Thymus (tissue), 11 donors: Measurements from ENCODE around the gene LIG1. TPM values are rescaled to one million over a fixed set of nuclear protein-coding genes. Genes with fewer than 3 reads are reported as not detected.
A peak's percentile ranks its signal among the peaks of the same experiment; 100 is the strongest.

Experiments
- DNase-seq, 9 donors: peaks; one replicate each; pipeline ENCODE4 v3.0.0-alpha.2; 2013; ENCODE audit warnings: low spot score in 9 of 9, low read depth in 6 of 9, missing footprints in 1 of 9
- H3K27ac ChIP-seq, 2 donors: one replicate each; pipeline ENCODE4 v1.5.1; 2013; ENCODE audit warnings: control low read depth in 1 of 2, low read depth in 1 of 2, low read length in 1 of 2, mild to moderate bottlenecking in 1 of 2, moderate library complexity in 1 of 2
- H3K27me3 ChIP-seq, 2 donors: one replicate each; pipeline ENCODE4 v1.5.1; 2013; ENCODE audit warnings: low read length in 1 of 2; ENCODE audit not compliant: control insufficient read depth in 2 of 2, insufficient read depth in 1 of 2
- H3K36me3 ChIP-seq, 2 donors: one replicate each; pipeline ENCODE4 v1.5.1; 2013; ENCODE audit warnings: low read length in 1 of 2, mild to moderate bottlenecking in 1 of 2, moderate library complexity in 1 of 2; ENCODE audit not compliant: control insufficient read depth in 2 of 2, insufficient read depth in 2 of 2
- H3K4me1 ChIP-seq, 2 donors: one replicate each; pipeline ENCODE4 v1.5.1; 2013; ENCODE audit warnings: low read length in 2 of 2; ENCODE audit not compliant: control insufficient read depth in 2 of 2, insufficient read depth in 2 of 2
- H3K4me3 ChIP-seq, 2 donors: one replicate each; pipeline ENCODE4 v1.5.1; 2013; ENCODE audit warnings: low read length in 2 of 2, control low read depth in 1 of 2, mild to moderate bottlenecking in 1 of 2
- H3K9me3 ChIP-seq, 2 donors: one replicate each; pipeline ENCODE4 v1.5.1; 2013; ENCODE audit warnings: low read length in 1 of 2, mild to moderate bottlenecking in 1 of 2; ENCODE audit not compliant: control insufficient read depth in 2 of 2, insufficient read depth in 1 of 2
- WGBS: extraction: QIAGEN DNeasy Blood & Tissue Kit; methylation state at CpG from one replicate; pipeline ENCODE4 v1.1.7; 2013; 5-methylcytosine and 5-hydroxymethylcytosine counted together
- polyA plus RNA-seq: library from polyadenylated mRNA; stranded (reverse); fragments of 200-250 nt; gene quantifications from one replicate; pipeline ENCODE4 v1.2.3, GENCODE V29; 2013
- total RNA-seq: library from RNA; stranded (reverse); fragments of 120-200 nt; gene quantifications from one replicate; pipeline ENCODE4 v1.2.4, GENCODE V29; 2013
- donor health status: healthy.

Gene LIG1
- total and polyA plus RNA-seq, 2 donors = 58.9 to 76.6 TPM

- peaks cover 56 to 69% of the 10 kb centered on the region in 2 donors for H3K36me3 ChIP-seq
- no peaks in the 10 kb centered on the region for H3K4me1 ChIP-seq
- no peak overlapping the region for H3K4me3 ChIP-seq
- no peak for DNase-seq
- no peaks in the 10 kb centered on the region for H3K9me3 ChIP-seq
- H3K27me3 ChIP-seq = no peaks in the 10 kb centered on the region
- no peak overlapping the region for H3K27ac ChIP-seq
- 98% methylated on average over 14 of the region's 14 CpGs for WGBS
Measured at GRCh38 chr19:48121066-48121465, 49.1 kb downstream of the LIG1 start.

GRCh38 chr19:48120505-48120904 is 49.6 kb downstream of the LIG1 start:
- no peak for DNase-seq
- Histone ChIP-seq H3K9me3 (no peaks in the 10 kb centered on the region), H3K4me1 (no peaks in the 10 kb centered on the region), H3K36me3 (peaks cover 56 to 75% of the 10 kb centered on the region in 2 donors), H3K4me3 (no peak overlapping the region), H3K27ac (no peak overlapping the region), H3K27me3 (no peaks in the 10 kb centered on the region)
- 100% methylated on average over 2 of the region's 2 CpGs for WGBS

- Histone ChIP-seq H3K27ac (no peak overlapping the region), H3K4me3 (no peak overlapping the region), H3K36me3 (peaks cover 47 to 67% of the 10 kb centered on the region in 2 donors), H3K9me3 (no peaks in the 10 kb centered on the region), H3K27me3 (no peaks in the 10 kb centered on the region), H3K4me1 (no peaks in the 10 kb centered on the region)
- DNase-seq = no peak
- 98% methylated on average over 11 of the region's 11 CpGs for WGBS
Measured at GRCh38 chr19:48118131-48118517, 52.0 kb downstream of the LIG1 start.

- no peaks in the 10 kb centered on the region for H3K27me3 ChIP-seq
- DNase-seq = no peak
- H3K4me1 ChIP-seq = no peaks in the 10 kb centered on the region
- no peaks in the 10 kb centered on the region for H3K9me3 ChIP-seq
- WGBS = 99% methylated on average over 12 of the region's 12 CpGs
- H3K36me3 ChIP-seq = peaks cover 42 to 62% of the 10 kb centered on the region in 2 donors
- no peak overlapping the region for H3K4me3 ChIP-seq
- H3K27ac ChIP-seq = no peak overlapping the region
Measured at GRCh38 chr19:48117515-48118130, 52.5 kb downstream of the LIG1 start.

GRCh38 chr19:48113190-48113917 is 56.8 kb downstream of the LIG1 start:
- DNase-seq = no peak
- 96% methylated on average over 16 of the region's 16 CpGs for WGBS
- no peaks in the 10 kb centered on the region for H3K27me3 ChIP-seq
- H3K9me3 ChIP-seq = no peaks in the 10 kb centered on the region
- peaks cover 3 to 9% of the 10 kb centered on the region in 2 donors for H3K4me1 ChIP-seq
- no peak overlapping the region for H3K4me3 ChIP-seq
- H3K36me3 ChIP-seq = peaks cover 14 to 29% of the 10 kb centered on the region in 2 donors
- no peak overlapping the region for H3K27ac ChIP-seq

GRCh38 chr19:48111280-48111679 is 58.9 kb downstream of the LIG1 start:
- Histone ChIP-seq H3K36me3 (peaks cover 8 to 16% of the 10 kb centered on the region in 2 donors), H3K9me3 (peaks cover 0 to 3% of the 10 kb centered on the region in 2 donors), H3K4me3 (no peak overlapping the region), H3K27me3 (no peaks in the 10 kb centered on the region), H3K27ac (peak overlapping the region in 1 of 2 donors; percentile 80), H3K4me1 (peaks cover 3 to 13% of the 10 kb centered on the region in 2 donors)
- WGBS = 88% methylated on average over 7 of the region's 7 CpGs
- DNase-seq = no peak

- no peaks in the 10 kb centered on the region for H3K27me3 ChIP-seq
- peak; percentile 52 to 89 (median 80) for DNase-seq
- WGBS = 5% methylated on average over 27 of the region's 27 CpGs
- peak within 1 kb of the TSS; percentile 64 to 80 for H3K27ac ChIP-seq
- H3K9me3 ChIP-seq = peaks cover 0 to 3% of the 10 kb centered on the region in 2 donors
- H3K36me3 ChIP-seq = peaks cover 7 to 10% of the 10 kb centered on the region in 2 donors
- H3K4me3 ChIP-seq = peak within 1 kb of the TSS; percentile 39 to 53
- H3K4me1 ChIP-seq = peaks cover 3 to 13% of the 10 kb centered on the region in 2 donors
Measured at GRCh38 chr19:48110350-48110966, 59.7 kb downstream of the LIG1 start, which contains the start of gene PLA2G4C. PLA2G4C (minus strand) TSS chr19:48110817; CDS start chr19:48106529, 4,288 bp downstream.

GRCh38 chr19:48108997-48109782 is 61.0 kb downstream of the LIG1 start:
- 96% methylated on average over 15 of the region's 15 CpGs for WGBS
- no peak for DNase-seq
- Histone ChIP-seq H3K4me3 (no peak overlapping the region), H3K9me3 (peaks cover 0 to 3% of the 10 kb centered on the region in 2 donors), H3K36me3 (peaks cover under 1 to 1% of the 10 kb centered on the region in 2 donors), H3K27ac (no peak overlapping the region), H3K27me3 (no peaks in the 10 kb centered on the region), H3K4me1 (peaks cover 3 to 13% of the 10 kb centered on the region in 2 donors)
